HEK293T (cell line): ENCODE results near the gene XRCC5.

Experiments
- ARNT ChIP-seq: fragments of 450-650 bp; IDR thresholded peaks from 2 replicates; pipeline ENCODE4 v1.6.1; 2017; ENCODE audit warnings: mild to moderate bottlenecking
- BHLHE40 ChIP-seq: fragments of 450-650 bp; IDR thresholded peaks from 2 replicates; pipeline ENCODE4 v1.6.1; 2016; ENCODE audit warnings: mild to moderate bottlenecking, moderate library complexity, borderline replicate concordance
- CTBP1 ChIP-seq: fragments of 450-650 bp; IDR thresholded peaks from 2 replicates; pipeline ENCODE4 v1.6.1; 2016; ENCODE audit warnings: borderline replicate concordance
- ELF4 ChIP-seq: fragments of 450-650 bp; IDR thresholded peaks from 2 replicates; pipeline ENCODE4 v1.6.1; 2017; ENCODE audit warnings: antibody characterized with exemption
- HDGF ChIP-seq: fragments of 450-650 bp; IDR thresholded peaks from 2 replicates; pipeline ENCODE4 v1.6.1; 2017; ENCODE audit warnings: antibody characterized with exemption, borderline replicate concordance
- NFRKB ChIP-seq: fragments of 450-650 bp; IDR thresholded peaks from 2 replicates; pipeline ENCODE4 v1.6.1; 2016; ENCODE audit warnings: mild to moderate bottlenecking, moderate library complexity
- SP1 ChIP-seq: fragments of 450-650 bp; IDR thresholded peaks from 2 replicates; pipeline ENCODE4 v1.6.1; 2017
- SUZ12 ChIP-seq: fragments of 450-650 bp; IDR thresholded peaks from 2 replicates; pipeline ENCODE4 v1.6.1; 2016; ENCODE audit warnings: mild to moderate bottlenecking
- TARDBP ChIP-seq: fragments of 450-650 bp; IDR thresholded peaks from 2 replicates; pipeline ENCODE4 v1.6.1; 2016

- TF ChIP-seq SP1 = no peak
- no peak for TF ChIP-seq BHLHE40
- no peak for TF ChIP-seq NFRKB
- no peak for TF ChIP-seq CTBP1
- TF ChIP-seq TARDBP = no peak
- TF ChIP-seq ELF4 = no peak
- TF ChIP-seq HDGF = no peak
- no peak for TF ChIP-seq SUZ12
- TF ChIP-seq ARNT = no peak
These were observed 83.0 kb downstream of the XRCC5 start for GRCh38 chr2:216192181-216192580.
